Measurements from ENCODE around the gene SLC38A5. TPM values are rescaled to one million over a fixed set of nuclear protein-coding genes. Genes with fewer than 3 reads are reported as not detected.

The SLC38A5 gene
- total and polyA plus RNA-seq, 2 of the 13 experiments (the other 11 are each of a cell fraction or from before 2014, with no cell fraction given) = 46.1 to 73.4 TPM

DNA sequence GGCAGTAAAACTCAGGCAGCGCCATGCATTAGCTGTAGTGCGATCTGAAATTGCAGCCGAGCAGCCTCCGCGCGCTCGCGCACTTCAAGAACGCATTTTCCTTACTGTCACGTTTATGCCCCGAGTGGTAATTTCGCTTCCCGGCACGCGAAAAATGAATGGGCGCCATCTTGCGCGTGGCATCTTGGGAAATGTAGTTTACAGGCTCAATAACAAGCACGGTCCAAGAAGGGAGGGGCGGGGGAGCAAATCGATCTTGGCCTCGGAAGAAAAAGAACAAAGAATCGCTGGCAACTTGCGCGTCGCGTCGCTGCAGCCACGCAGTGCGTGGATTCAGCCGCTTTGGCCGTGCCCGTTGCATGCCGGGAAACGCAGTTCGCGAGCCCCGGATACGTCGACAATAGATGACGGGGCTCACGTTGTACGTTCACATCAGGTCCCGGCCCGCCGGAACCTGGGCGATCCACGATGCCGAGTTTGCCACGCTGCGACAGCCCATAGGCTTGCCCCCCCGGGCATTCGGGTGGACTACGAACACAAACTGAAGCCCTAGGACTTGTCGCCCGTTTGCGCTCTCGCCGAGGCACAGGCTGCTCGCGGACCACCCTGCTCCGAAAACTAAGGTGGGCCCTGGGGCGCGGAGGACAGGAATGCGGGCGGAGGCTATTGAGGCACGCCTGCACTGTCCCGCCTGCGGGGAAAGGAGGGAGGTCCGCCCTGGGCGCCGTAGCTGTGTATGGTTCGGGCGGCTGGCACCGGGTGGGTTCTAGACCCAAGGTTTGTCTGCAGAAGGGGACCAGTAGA is 5.9 kb upstream of the SLC38A5 start, which contains the start of gene FTSJ1 (continued):
- TF ChIP-seq JARID2 (CRISPR knock-in tag; IDR thresholded peaks at IDR 0.05; ENCODE audit: insufficient replicate concordance) (no peak), FOSL1 (CRISPR knock-in tag; IDR thresholded peaks at IDR 0.05; ENCODE audit: borderline replicate concordance) (no peak), ZNF713 (CRISPR knock-in tag; IDR thresholded peaks at IDR 0.05) (no peak), ZNF598 (CRISPR knock-in tag; IDR thresholded peaks at IDR 0.05; ENCODE audit: borderline replicate concordance) (no peak), ZNF772 (CRISPR knock-in tag; IDR thresholded peaks at IDR 0.05) (0 out of 2 replicates have a peak, but pooled peaks have one; percentile 21), KDM1A (CRISPR knock-in tag; IDR thresholded peaks at IDR 0.05) (no peak), ZNF562 (CRISPR knock-in tag; IDR thresholded peaks at IDR 0.05; ENCODE audit: borderline replicate concordance) (no peak), PREB (CRISPR knock-in tag; IDR thresholded peaks at IDR 0.05) (no peak), ZNF460 (CRISPR knock-in tag; IDR thresholded peaks at IDR 0.05; ENCODE audit: borderline replicate concordance) (no peak), MLLT10 (CRISPR knock-in tag; IDR thresholded peaks at IDR 0.05) (no peak), TCF7L2 (IDR thresholded peaks at IDR 0.05; ENCODE audit: low read depth, low read length) (no peak), MTA3 (CRISPR knock-in tag; IDR thresholded peaks at IDR 0.05) (no peak), ZNF552 (CRISPR knock-in tag; IDR thresholded peaks at IDR 0.05; ENCODE audit: borderline replicate concordance) (no peak), ZNF615 (CRISPR knock-in tag; IDR thresholded peaks at IDR 0.05; ENCODE audit: borderline replicate concordance) (no peak), ZBTB46 (CRISPR knock-in tag; IDR thresholded peaks at IDR 0.05; ENCODE audit: borderline replicate concordance) (0 out of 2 replicates have a peak, but pooled peaks have one; percentile 27), TEAD3 (CRISPR knock-in tag; optimal IDR thresholded peaks at IDR 0.05; ENCODE audit: borderline replicate concordance) (peak; percentile 16), RXRB (CRISPR knock-in tag; IDR thresholded peaks at IDR 0.05; ENCODE audit: borderline replicate concordance) (no peak), ZNF20 (CRISPR knock-in tag; IDR thresholded peaks at IDR 0.05) (no peak), RARA (CRISPR knock-in tag; IDR thresholded peaks at IDR 0.05) (no peak), GMEB1 (CRISPR knock-in tag; IDR thresholded peaks at IDR 0.05; ENCODE audit: borderline replicate concordance) (peak; percentile 97), ZNF766 (CRISPR knock-in tag; IDR thresholded peaks at IDR 0.05; ENCODE audit: borderline replicate concordance) (peak; percentile 67; the same call in 1 of the 2 replicates), ZNF550 (CRISPR knock-in tag; IDR thresholded peaks at IDR 0.05; ENCODE audit: borderline replicate concordance) (no peak), ZNF513 (CRISPR knock-in tag; conservative IDR thresholded peaks at IDR 0.05) (no peak)
- TF ChIP-seq, protein P1, sequence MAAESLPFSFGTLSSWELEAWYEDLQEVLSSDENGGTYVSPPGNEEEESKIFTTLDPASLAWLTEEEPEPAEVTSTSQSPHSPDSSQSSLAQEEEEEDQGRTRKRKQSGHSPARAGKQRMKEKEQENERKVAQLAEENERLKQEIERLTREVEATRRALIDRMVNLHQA (CRISPR knock-in tag; IDR thresholded peaks at IDR 0.05) = no peak

All from HepG2 (cell line).